ENCODE results near the gene NPAS2.

Gene NPAS2

DNA sequence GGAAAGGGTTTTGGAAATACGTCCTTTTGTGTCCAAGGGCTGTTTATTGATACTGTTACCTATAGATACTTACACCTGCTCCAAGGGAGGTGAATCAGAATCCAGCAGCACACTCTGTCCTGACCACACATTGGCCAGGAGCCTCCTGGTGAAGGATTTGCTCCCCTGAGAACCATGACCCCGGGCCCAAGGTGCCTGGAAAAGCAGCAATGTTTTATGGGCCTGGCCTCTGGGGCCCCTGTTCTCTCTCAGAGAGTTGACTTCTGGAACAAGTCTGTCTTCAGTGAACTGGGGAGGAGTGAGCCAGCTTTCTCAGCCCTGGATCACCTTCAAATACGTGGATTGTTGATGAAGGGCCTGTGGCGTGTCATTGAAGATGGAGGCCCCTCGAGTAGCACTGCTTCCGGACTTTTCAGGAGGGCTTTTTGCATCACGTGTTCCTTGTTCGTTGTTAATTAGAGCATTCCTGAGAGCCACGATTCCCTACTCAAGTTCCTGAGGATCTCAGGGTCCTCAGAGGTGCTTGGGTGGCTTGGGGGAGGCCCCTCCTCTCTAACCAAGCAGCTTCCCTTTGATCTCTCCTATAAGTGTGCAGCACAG is 103.6 kb downstream of the NPAS2 start:
- DNase-seq, result no peak

DNA sequence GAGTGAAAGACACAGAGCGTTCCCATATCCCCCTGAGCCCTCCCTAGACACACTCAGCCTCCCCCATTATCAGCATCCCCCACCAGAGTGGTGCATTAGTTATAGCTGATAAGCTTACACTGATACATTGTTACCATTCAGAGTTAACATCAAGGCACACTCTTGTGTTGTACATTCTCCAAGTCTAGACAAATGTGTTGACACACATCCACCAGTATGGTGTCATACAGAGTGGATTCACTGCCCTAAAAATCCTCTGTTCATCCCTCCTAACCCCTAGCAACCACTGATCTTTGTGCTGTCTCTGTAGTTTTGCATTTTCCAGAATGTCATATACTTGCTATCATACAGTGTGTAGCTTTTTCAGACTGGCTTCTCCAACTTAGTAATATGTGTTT is 104.2 kb downstream of the NPAS2 start:
- no peak for DNase-seq

GRCh38 chr2:100924520-100925451 is 104.8 kb downstream of the NPAS2 start:
- DNase-seq, result no peak

DNA sequence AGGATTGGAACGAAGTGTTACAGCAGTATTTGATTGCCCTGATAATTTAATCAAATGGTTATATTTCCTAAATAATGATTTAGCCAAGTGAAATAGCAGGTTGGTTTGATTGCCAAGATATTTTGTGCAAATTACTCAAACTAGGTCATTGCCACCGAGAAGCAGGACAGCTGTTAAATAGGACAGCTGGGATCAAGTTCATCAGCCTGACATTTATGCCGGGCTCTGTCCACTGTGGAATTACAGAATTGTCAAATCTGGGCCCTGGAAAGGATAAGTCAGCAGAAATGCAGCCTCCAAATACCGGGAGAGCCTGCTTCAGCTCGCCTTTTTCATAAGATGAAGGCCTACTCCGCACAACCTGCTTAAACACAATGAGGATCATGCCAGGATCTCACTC is 108.3 kb downstream of the NPAS2 start:
- DNase-seq, result no peak

GRCh38 chr2:100929147-100929546 is 109.2 kb downstream of the NPAS2 start:
- no peak for DNase-seq

DNA sequence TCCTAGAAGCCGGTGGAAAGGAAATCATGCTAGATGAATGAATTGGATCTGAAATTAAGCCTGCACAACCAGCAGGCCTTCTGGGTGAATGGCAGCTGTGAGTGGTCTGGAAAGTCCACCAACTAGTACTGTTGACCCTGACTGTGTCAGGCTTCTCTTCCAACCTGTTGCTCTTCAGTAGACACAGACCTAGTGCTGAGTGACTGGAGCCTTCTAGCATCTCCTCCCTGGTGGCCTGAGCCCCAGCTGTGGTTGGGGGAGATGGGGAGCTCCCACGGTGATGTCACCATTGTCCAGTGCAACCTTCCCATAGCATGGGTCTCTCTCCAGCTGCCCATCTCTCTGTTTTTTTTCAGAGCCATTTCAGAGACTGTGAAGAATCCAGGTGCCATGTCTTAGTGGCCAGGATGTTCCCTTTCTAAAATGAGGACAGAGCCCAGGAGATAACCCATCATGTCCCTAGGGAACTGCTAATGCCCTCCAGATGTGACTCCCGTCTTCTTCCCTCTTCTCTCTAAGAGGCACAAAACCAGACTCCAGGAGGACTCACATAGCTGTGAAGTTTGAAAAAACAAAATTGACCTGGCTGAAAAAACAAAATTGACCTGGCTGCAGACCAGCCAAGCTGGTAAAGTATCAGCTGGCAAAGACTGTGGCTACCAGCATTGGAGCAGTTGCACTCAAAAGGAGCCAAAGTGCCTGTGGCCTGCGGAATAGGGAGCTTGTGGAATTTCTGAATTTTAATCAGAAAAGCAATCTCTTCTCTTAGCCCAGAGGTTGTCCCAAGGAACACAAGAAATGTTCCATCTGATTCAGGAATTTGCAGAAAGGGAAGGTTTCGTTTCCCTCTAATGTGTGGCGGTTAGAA is 114.8 kb downstream of the NPAS2 start:
- no peak for DNase-seq

- DNase-seq, result no peak
Measured at GRCh38 chr2:100935372-100935752, 115.4 kb downstream of the NPAS2 start.

DNA sequence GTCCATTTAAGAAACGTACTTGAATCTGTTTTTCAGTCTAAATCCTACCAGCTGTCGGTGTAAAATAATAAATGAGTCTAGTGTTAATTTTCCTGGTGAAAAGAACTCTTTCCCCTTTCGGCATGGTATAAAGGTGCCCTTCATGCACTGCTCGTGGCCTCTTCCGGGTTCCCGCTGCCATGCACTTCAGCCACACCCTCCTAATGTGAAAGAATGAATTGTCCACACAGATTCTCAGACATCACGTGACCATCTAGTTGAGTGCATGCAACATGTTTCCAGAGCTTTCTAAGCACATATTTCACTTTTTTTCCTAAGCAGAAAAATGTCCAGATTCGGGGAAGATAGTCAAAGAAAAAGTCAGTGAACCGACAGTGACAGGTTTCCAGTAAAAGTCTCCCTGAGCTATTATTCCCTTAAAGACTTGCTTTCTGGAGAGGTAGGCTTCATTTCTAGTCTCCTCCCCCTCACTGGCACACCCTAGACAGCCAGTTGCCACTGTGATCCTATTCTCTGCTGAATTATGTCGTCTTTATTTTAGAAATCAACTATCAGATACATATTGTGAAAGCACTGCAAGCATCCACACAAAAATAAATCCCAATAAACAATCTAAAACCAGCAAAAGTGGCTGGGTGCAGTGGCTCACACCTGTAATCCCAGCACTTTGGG is 116.3 kb downstream of the NPAS2 start:
- DNase-seq, result no peak

GRCh38 chr2:100936972-100937542 is 117.1 kb downstream of the NPAS2 start:
- no peak for DNase-seq

- no peak for DNase-seq
Measured at GRCh38 chr2:100938031-100939026, 118.4 kb downstream of the NPAS2 start.

GRCh38 chr2:100939445-100939844 is 119.5 kb downstream of the NPAS2 start:
- no peak for DNase-seq

- DNase-seq, result no peak
Measured at GRCh38 chr2:100940240-100940639, 120.3 kb downstream of the NPAS2 start.

DNA sequence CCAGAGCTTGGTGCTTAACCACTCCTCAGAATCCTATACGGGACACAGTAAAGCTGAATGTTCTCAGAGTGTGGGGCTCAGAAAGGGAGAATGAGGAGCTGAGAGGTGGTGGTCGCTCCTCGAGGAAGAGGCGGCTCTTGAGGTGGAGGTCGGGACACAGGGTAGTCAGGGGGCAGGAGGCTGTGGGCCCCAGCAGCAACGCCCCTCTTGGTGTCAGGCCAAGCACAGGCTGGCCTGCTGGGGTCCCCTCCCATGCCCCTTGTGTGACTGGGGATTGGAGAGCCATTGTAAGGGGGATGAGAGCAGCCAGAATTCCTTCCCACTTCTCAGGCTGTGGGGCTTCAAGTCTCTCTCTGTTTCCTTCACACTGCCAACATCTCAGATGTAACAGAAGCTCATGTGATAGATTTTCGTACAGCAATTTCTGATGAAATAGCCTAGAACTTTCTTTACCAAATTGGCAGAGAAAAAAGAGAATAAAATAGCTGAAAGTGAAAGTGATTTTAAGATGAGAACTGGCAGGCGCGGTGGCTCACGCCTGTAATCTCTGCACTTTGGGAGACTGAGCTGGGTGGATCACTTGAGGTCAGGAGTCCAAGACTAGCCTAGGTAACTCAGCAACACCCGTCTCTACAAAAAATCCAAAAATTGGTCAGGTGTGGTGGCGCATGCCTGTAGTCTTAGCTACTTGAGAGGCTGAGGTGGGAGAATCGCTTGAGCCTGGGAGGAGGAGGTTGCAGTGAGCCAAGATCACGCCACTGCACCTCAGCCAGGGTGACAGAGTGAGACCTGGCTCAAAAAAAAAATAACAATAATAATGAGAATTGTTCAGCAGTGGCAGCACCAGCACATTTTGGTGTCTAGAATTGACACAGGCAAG is 121.1 kb downstream of the NPAS2 start:
- DNase-seq, result no peak

GRCh38 chr2:100941646-100942240 is 121.8 kb downstream of the NPAS2 start:
- DNase-seq, result no peak

GRCh38 chr2:100944617-100945432 is 124.9 kb downstream of the NPAS2 start:
- no peak for DNase-seq

DNA sequence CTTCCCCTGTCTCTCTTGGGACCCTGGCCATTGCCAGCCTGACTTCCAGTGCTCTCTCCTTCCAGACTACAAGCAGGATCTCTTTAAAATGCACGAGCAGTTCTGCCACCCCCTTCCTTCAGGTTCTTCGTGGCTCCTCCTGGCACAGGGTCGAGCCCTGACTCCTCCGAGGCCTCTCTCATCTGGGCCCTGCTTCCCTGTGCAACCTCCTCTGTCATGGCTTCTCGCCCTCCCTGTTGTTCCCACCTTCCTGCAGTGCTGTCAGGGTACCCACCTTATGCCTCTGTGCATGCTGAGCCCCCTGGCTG is 125.4 kb downstream of the NPAS2 start:
- no peak for DNase-seq

DNA sequence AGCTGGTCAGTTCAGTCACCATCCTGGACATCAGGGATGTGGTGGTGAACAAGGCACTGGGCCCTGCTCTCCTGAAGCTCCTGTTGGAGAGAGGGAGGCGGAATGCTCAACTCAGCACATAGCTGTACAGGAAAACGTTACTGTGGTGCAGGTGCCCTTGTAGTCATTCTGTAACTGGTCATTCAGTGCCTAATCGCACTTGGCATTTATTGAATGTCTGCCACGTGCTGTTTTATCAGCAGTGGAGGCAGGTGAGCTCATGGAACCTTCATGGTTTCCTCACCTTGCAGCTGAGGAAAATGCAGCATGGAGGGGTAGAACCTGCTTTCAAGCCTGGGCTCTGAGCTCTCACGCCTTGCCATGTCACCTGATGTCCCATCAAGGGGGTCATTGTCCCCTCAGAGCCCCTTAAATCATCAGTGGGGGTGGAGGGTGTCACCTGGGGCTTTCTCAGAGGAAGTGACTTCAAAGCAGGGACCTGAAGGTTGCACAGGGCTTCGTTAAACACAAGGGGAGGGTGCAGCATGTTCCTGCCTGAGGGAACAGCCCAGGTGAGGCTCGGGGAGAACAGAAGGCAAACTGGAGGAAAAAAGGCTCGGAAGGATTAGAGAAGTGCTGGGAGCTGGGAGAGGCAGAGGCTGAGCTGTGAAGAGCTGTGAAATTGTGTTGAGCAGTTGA is 126.1 kb downstream of the NPAS2 start:
- no peak for DNase-seq

Measured in hematopoietic multipotent progenitor cell treated with erythropoietin and hydrocortisone succinate and interleukin-3 and kit ligand, for 6 days (in vitro differentiated cells).